ENCODE data around the gene FAM209B. TPM values are rescaled to one million over a fixed set of nuclear protein-coding genes. Genes with fewer than 3 reads are reported as not detected.
"Not testable (repeated sequence)": the region's sequence is repeated elsewhere in the genome, so short reads cannot be mapped to it uniquely, and the experiment has no call there.

Gene FAM209B, protein sequence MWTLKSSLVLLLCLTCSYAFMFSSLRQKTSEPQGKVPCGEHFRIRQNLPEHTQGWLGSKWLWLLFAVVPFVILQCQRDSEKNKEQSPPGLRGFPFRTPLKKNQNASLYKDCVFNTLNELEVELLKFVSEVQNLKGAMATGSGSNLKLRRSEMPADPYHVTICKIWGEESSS
- total RNA-seq (2014; rRNA removed; shearing (Covaris generic)), result not detected in 2 replicates

DNA sequence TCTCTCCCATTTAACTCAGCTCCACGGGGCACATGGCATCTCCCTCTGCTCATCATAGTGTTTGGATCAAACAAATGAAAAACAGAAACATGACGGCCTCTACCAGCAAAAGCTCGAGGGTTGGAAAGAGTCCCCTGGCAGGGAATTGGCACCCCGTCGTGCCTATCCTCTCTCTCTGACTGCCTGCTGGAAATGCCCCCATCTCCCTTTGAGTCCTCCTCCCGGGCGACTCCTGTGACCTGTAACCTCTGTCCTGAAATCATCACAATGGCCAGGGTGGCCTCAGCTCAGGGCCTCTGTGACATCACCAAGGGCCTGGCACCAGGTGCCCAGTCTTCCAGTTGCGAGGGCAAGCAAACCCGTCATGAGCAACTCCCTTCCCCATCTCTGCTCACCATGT lies at the start of gene FAM209B:
Gene FAM209B, plus strand, starts transcription at position 301 of the 400 bp plus-strand sequence. Its CDS starts 96 bp downstream, at position 397.
- DNase-seq (ENCODE audit: low spot score), result not testable (repeated sequence)

DNA sequence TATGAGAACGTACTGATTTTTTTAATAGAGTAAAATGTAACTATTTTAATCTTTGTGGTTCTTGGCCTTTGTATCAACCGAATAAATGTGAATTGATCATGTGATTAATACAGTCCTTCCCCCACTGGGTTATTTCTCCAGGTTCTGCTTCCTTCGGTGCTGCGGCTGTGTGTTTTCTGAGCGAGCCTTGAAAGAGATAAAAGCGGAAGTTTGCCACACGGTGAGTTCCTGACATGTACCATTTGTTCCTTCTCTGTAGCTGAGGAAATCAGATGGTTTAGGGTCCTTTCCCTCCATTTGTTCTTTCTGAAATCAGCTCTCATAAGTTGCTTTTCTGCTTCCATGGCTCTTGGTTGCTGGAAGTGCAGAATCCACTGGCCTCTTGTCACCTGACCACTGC lies 49.1 kb upstream of the FAM209B start:
- no peak for DNase-seq (ENCODE audit: low spot score)

DNA sequence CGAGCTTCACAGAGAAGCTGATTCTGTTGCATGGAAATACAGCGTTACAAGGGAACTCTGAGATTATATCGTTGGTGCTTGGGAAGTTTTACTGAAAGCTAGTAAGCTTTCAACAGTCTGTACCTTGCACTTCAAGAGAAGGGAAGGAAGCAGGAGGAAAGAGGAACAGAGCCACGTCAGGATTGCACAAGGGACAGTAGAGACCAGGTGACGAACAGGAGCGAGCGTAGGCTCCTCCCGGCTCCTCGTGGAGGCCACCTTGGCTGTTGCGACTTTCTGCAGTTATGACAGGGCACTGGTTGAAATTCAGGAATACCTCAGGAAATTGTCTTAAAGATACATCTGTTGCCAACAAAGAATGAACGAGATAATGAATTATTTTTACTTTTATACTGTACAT lies 45.8 kb upstream of the FAM209B start:
- no peak for DNase-seq (ENCODE audit: low spot score)

DNA sequence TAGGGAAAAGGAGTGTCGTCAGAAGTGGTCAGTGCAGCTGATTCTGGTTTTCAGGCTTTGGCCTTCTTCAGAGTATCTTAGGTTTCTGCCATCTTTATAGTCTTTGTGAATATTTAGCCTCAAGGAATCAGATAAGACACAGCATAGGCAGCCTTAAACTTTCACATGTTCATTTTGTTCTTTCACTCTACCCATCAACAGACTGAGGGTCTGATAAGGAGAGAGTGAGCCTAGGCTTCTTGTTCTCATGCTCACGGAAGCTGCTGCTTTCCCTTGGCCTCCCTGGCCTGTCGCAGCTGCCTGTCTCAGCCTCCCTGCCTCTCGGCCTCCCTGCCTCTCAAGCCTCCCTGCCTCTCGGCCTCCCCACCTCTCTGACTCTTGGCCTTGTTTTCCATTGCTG lies 44.5 kb upstream of the FAM209B start:
- DNase-seq (ENCODE audit: low spot score), result no peak

DNA sequence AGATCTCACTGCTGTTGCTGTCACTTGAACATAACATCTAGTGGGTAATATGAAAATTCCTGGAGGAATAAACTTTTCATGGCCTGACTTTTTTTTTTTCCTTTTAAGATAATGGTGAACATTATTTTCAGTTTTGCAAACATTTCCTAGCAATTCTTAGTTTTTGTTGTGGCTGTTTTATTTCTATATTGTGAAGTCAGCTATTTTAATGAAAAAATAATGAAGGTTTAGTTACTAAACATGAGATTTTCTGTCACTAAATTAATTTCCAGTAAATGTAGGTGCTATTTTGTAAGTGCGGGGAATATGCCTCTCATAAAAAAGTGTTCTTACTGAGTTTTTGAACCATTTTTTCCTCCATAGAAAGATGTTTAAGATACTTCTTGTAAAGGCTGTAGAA lies 31.9 kb upstream of the FAM209B start:
- no peak for DNase-seq (ENCODE audit: low spot score)

DNA sequence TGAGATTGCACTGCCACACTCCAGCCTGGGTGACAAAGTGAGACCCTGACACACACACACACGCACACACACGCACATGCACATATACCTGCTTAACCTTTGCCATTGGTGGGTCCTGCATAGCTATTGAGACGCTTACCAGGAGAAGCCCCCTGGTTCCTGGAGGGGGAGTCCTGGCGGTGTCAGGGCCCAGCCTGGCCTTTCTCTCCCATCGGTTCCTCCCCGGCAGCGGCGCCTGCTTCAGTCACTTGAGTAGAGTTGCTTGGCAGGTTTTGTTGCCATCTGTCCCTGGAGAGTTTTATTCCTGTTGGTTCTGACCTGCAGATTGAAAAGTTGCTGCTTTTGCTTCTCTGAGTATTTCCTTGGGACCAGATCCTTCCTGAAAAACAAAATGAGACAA lies 29.1 kb upstream of the FAM209B start:
- no peak for DNase-seq (ENCODE audit: low spot score)

DNA sequence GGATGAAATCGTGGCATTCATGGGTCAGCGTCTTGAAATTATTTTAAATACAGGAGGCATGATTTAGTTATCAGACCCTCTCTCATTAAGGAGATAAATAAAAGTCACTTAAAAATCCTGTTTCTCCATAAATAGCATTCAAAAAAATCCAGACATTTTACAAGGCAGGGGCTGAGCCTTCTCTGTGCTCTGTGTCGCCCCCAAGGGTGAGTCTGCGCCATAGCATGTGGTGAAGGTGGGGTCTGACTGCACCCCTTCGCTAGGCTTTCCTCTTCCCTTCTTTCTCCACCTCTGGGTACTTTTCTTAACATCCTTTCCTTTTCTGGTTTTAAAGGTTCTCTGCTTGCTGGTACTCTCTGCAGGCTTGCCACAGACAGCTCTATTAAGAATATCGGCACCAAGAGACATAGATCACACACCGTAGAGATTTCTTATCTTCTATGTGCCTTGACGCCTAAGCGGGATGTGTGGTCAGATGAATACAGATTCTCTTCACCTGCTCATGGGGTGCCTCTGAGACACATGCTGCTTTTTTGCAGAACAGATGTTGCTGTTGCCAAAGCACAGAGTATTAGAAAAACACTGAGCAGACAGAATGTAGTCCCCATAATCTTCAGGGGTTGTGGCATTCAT lies 28.6 kb upstream of the FAM209B start:
- no peak for DNase-seq (ENCODE audit: low spot score)

DNA sequence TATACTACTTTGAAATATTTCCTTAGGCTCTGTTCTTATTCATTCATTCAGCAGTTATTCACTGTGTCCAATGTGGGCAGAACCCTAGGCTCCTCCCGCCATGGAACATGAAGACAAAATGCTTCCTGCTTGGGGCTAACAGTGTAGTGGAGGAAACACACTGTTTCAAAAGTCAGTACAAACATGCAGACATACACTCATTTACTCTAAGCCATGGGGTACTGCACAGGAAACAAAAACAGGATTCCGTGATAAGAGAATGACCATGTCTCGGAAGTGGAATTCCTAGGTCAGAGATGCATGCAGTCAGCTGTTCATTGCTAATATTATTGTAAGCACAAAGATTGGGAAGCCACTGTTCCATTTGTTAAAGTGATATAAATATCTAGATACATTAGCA lies 26.9 kb upstream of the FAM209B start:
- DNase-seq (ENCODE audit: low spot score), result no peak

DNA sequence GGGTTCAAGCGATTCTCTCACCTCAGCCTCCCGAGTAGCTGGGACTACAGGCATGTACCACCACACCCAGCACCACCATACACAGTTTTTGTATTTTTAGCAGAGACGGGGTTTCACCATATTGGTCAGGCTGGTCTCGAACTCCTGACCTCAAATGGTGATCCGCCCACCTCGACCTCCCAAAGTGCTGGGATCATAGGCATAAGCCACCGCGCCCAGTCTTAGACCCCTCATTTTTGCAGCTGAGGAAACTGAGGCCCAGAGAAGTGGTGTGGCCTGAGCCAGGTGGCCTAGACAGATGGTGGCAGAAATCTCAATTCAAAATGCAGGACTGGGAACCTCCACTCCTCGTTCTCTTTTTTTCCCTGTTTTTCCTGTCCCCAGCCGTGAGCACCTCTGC lies 21.1 kb upstream of the FAM209B start:
- DNase-seq (ENCODE audit: low spot score), result no peak

DNA sequence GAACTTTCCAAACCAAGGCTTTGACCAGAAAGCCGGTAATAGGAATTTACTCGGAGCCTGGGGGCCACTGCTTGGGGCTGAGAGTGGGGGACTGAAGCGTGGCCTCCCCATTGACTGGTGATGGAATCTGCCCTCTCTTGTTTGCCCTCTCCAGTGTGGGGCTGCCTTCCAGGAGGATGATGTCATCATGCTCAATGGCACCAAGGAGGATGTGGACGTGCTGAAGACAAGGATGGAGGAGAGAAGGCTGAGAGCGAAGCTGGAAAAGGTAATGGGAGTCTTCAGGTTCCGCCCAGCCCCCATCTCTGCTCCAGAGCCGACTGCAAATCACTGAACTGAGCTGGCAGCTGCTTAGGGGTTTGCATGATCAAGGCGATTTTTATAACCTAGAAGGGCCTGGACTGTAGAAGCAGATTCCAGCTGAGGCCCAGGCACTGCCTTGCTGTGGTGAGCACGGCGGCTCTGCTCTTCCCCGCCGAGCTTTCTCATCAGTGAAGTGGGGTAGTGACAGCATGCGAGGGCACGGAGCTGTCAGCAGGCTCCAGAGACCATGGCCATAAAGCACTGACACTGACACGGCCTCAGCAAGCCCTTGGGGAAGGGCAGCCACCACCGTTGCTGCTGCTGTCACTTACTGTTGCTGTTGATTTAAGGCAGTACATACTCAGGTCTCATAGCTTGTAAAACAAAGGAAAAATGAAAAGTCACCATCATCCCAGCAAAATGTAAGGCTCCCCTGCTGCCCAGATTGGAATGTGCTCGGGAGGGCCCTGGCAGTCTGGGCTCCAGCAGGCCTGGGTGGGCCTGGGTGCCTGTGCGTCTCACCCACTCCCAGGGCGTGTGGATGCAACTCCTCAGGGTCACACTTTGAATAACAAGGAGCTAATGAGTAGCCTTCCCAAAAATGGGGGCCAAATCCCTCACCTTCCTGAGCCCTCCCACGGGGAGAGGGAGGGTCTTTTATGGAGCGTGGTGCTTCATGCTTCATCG lies 19.6 kb upstream of the FAM209B start:
- DNase-seq (ENCODE audit: low spot score), result no peak

DNA sequence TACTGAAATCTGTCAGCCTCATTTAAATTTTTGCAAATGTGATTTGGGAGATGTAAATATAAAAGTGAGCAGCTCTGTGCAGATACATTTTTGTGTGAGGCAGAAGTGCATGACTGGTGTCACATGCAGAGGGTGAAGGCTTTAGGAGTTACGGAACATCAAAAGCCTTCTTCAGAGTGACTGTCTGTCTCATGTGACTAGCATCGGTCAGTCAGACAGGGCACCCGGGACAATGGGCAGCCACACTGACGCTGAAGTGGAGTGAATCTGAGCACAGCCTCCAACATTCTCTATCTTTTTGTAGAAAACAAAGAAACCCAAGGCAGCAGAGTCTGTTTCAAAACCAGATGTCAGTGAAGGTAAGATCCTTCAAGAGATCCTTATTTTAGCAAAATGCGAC lies 16.4 kb upstream of the FAM209B start:
- DNase-seq (ENCODE audit: low spot score), result no peak

DNA sequence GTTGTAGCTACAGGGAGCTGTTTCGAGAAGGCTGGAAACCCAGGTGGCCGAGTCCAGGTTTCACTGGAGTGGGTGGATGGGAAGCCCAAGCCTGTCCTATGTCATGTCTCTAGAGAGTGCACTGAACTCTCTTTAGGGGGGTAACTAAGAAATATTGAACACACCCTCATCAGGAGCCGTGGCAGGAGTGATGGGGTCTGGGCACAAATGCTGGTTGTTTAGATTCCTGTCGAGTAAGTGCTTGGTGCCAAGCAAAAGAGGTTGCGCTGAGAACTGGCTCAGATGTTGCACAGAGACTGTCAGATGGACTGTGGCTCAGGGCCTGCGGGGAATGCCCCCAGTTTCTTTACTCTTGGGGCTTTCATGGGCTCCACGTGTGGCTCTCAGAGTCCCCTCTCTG lies 15.8 kb upstream of the FAM209B start:
- DNase-seq (ENCODE audit: low spot score), result no peak

DNA sequence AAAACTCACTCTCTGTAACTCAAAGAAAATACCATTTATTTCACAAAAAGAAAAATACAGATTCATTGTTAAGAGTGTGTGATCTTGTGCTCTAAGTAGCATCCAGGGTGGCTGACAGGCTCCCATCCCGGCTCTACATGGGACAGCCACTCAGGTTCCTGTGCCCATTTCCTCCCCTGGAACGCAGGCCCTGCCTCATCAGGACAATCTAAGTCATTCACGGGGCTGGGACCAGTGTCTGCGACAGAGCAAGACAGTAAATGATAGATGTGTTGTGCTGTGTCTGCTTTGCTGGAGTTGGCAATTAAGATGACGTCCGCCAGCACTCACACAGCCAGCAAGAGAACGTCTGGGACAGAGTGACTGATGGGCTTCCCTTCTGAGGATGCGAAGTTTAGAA lies 15.4 kb upstream of the FAM209B start:
- no peak for DNase-seq (ENCODE audit: low spot score)

DNA sequence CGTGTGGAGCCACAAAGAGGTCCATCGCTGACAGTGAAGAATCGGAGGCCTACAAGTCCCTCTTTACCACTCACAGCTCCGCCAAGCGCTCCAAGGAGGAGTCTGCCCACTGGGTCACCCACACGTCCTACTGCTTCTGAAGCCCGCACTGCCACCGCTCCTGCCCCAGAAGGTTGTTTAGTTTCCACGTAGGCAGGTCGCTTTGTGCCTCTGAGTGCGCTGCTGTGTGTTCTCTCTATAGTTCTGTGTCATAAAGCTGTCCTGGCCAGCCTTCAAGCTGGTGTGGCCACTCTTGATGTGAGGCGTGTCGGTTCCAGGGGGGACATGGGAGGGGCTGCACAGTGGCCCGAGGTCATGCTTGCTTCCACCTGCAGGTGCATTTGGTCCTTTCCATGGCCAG lies 14.9 kb upstream of the FAM209B start:
- DNase-seq (ENCODE audit: low spot score), result no peak

DNA sequence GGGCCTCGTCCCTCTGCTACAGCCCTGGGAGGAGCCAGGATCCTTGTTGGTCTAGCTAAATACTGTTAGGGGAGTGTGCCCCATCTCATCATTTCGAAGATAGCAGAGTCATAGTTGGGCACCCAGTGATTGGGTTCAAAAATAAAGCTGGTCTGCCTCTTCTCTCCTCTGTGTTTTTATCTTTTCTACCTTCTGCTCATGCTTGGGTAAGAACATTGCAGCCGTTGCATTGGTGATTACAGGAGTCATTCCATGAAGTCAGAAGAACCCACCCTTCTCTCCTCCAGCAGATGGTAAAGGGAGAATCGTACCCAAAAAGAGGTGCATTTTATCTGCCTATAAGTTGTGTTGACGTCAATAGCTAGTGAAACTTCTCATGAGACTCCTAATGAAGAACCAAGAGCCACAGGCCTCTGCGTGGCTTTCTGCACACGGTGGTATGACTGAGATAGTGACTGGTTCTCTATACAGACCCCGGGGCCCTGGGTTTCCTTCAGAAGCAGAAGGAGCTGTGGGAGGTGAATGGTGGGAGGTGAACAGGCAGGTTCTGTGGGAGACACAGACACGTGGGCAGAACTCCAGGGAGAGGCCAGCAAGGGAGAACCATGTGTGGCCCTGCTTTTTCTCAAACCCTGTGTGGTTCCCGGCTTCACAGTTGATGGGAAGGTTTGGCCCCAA lies 14.2 kb upstream of the FAM209B start:
- DNase-seq (ENCODE audit: low spot score), result no peak

DNA sequence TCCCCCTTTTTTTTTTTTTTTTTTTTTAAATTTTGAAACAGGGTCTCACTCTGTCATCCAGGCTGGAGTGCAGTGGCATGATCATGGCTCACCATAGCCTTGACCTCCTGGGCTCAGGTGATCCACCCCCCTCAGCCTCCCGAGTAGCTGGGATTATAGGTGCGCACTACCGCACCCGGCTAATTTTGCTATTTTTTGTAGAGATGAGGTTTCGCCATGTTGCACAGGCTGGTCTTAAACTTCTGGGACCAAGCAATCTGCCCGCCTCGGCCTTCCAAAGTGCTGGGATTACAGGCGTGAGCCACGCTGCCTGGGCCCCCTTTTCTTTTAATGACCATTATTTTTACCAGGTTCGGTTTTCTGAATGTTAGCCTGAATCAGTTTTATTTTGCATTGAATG lies 13.5 kb upstream of the FAM209B start:
- DNase-seq (ENCODE audit: low spot score), result no peak

DNA sequence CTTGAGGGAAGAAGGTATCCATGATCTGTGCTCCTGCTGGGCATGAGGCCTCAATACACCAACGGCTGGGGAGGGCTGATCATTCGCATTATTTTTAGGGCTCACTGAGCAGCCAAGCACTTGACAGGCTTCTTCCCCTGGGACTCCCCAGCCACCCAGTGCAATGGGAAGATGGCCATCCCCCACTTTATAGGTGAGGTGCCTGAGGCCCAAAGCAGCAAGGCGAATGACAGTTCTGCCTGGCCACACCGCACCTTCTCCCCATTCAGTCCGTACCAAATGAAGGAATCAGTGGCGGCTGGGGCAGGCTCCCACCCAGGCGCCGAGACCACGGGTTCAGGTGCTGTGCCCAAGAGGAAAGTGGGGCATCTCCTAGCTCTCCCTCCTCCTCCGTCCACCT lies 12.9 kb upstream of the FAM209B start:
- no peak for DNase-seq (ENCODE audit: low spot score)

DNA sequence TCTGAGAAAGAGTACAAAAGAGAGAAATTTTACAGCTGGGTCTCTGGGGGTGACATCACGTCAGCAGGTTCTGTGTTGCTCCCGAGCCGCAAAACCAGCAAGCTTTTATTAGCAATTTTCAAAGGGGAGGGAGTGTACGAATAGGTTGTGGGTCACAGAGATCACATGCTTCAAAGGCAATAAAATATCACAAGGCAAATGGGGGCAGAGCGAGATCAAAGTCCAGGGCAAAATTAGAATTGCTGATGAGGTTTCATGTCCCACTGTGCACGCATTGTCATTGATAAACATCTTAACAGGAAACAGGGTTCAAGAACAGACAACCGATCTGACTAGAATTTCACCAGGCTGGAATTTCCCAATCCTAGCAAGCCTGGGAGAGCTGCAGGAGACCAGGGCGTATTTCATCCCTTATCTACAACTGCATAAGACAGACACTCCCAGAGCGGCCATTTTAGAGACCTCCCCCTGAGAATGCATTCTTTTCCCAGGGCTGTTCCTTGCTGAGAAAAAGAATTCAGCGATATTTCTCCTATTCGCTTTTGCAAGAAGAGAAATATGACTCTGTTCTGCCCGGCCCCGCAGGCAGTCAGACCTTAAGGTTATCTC lies 12.2 kb upstream of the FAM209B start:
- not testable (repeated sequence) for DNase-seq (ENCODE audit: low spot score)

DNA sequence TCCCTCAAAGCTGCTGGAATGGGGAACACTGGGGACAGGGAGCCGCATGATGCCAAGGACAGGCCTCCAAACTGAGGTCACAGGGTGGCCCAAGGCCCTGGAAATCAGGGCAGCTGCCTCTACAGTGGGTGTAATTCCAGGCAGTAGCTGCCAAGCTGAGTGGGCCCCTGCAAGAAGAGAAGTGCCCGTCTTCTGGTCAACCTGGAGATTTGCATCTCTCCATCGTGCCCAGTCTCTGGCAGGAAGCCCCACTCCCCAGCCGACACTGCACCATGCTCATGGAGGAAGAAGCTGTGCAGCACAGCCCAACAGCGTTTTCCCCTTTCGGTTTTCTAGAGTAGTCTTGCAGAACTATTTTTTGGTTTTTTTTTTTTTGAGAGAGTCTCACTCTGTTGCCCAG lies 10.7 kb upstream of the FAM209B start:
- DNase-seq (ENCODE audit: low spot score), result no peak

DNA sequence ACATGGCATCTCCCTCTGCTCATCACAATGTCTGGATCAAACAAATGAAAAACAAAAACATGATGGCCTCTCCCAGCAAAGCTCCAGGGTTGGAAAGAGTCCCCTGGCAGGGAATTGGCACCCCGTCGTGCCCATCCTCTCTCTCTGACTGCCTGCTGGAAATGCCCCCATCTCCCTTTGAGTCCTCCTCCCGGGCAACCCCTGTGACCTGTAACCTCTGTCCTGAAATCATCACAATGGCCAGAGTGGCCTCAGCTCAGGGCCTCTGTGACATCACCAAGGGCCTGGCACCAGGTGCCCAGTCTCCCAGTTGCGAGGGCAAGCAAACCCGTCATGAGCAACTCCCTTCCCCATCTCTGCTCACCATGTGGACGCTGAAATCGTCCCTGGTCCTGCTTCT lies 8.6 kb upstream of the FAM209B start, which contains the start of gene FAM209A:
Gene FAM209A, plus strand, starts transcription at position 301 of the 400 bp plus-strand sequence. Its CDS starts 65 bp downstream, at position 366.
- not testable (repeated sequence) for DNase-seq (ENCODE audit: low spot score)

DNA sequence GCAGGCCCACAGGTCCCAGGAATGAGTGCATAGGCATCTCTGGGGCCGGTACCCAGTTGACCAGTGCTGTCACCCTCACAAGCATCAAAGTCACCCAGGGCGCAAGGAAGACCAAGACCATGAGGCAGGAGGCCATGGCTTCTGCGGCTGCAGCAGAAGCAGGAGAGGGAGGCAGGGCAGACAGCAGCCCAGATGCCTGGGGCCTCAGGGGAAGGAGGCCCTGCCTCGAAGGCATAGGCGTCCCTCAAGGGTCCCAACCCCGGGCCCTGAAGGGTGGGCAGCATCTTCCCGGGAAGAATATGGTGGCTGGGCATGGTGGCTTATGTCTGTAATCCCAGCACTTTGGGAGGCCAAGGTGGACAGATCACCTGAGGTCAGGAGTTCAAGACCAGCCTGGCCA lies 5.5 kb upstream of the FAM209B start:
- DNase-seq (ENCODE audit: low spot score), result no peak

DNA sequence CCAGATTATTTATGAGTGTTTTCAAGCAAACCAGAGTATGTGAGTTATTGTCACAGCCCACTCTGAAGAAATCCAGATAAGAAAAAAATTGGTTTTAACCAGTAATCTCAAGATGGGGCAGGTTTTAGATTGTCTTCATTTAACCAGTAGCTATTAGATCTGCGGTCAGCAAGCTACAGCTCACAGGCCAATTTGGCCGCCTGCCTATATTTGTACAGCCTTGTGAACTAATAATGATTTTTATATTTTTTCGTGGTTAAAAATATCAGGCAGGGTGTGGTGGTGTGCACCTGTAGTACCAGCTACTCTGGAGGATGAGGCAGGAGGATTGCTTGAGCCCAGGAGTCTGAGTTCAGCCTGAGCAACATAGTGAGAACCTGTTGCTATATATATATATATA lies 5.0 kb downstream of the FAM209B start:
- no peak for DNase-seq (ENCODE audit: low spot score)
